Measurements from ENCODE around the gene GLP2R. TPM values are rescaled to one million over a fixed set of nuclear protein-coding genes. Genes with fewer than 3 reads are reported as not detected.

GLP2R gene
- total RNA-seq, 1 experiment from 2014 or later, result not detected

GRCh38 chr17:9897372-9897968, 71.7 kb downstream of the GLP2R start (continued):
- TF ChIP-seq ZNF281 (CRISPR knock-in tag; IDR thresholded peaks at IDR 0.05) (no peak), ZNF232 (CRISPR knock-in tag; IDR thresholded peaks at IDR 0.05) (no peak), CREM (CRISPR knock-in tag; IDR thresholded peaks at IDR 0.05) (no peak), TP53 (CRISPR knock-in tag; IDR thresholded peaks at IDR 0.05) (no peak), ATF6 (CRISPR knock-in tag; IDR thresholded peaks at IDR 0.05) (no peak), FOXK1 (CRISPR knock-in tag; IDR thresholded peaks at IDR 0.05) (no peak), ZBTB21 (CRISPR knock-in tag; IDR thresholded peaks at IDR 0.05; ENCODE audit: borderline replicate concordance) (no peak), ATF2 (CRISPR knock-in tag; IDR thresholded peaks at IDR 0.05; ENCODE audit: borderline replicate concordance, low read depth) (no peak), IRF2 (CRISPR knock-in tag; IDR thresholded peaks at IDR 0.05; ENCODE audit: borderline replicate concordance, low read depth) (no peak)

- no peak for TF ChIP-seq ZNF281 (CRISPR knock-in tag; IDR thresholded peaks at IDR 0.05)
- no peak for TF ChIP-seq ZNF512 (CRISPR knock-in tag; IDR thresholded peaks at IDR 0.05; ENCODE audit: borderline replicate concordance)
- TF ChIP-seq MAX (CRISPR knock-in tag; IDR thresholded peaks at IDR 0.05), result no peak
- TF ChIP-seq NR3C1 (CRISPR knock-in tag; conservative IDR thresholded peaks at IDR 0.05; ENCODE audit: low read depth), result no peak
- TF ChIP-seq JAZF1 (CRISPR knock-in tag; IDR thresholded peaks at IDR 0.05), result no peak
- no peak for TF ChIP-seq USF1 (CRISPR knock-in tag; IDR thresholded peaks at IDR 0.05)
- ChIA-PET CTCF (interaction anchor here (1.3 to 5.7 kb wide), 2 partner anchors 9 to 154 kb away, joined by 5 to 39 read pairs; no protein-coding TSS in a partner anchor), POLR2A (no interaction called here)
- Mint-ChIP-seq H3K4me1 (peaks cover 4% of the 10 kb centered on the region; the same call in 1 of the 2 replicates), H3K4me3 (no peak overlapping the region), H3K27me3 (ENCODE audit: low read depth) (peaks cover 3% of the 10 kb centered on the region; the same call in 1 of the 2 replicates), H3K27ac (no peak overlapping the region), H3K9me3 (peaks cover 17% of the 10 kb centered on the region), H3K36me3 (no peaks in the 10 kb centered on the region)
- DNase-seq (ENCODE audit: low spot score), result no peak
- no peak for ATAC-seq
Observed at GRCh38 chr17:9898812-9899211, 73.1 kb downstream of the GLP2R start.
